HG03521 (cell line): ENCODE measurements around the gene ROBO3.
A peak's percentile ranks its signal among the peaks of the same experiment; 100 is the strongest.

ENCODE experiments used
- ATAC-seq: cut with Tn5 transposase; IDR thresholded peaks from one replicate; pipeline ENCODE4 v1.9.1; 2021; ENCODE audit warnings: mild to moderate bottlenecking, moderate library complexity; ENCODE audit not compliant: unreplicated experiment

ROBO3 gene

GRCh38 chr11:124917115-124917637 lies 51.9 kb downstream of the ROBO3 start:
- no peak for ATAC-seq

- no peak for ATAC-seq
These were observed 53.7 kb downstream of the ROBO3 start, which contains the start of gene HEPN1 for GRCh38 chr11:124918950-124919349. TSS of gene HEPN1 (plus strand) at chr11:124919250.

- no peak for ATAC-seq
These were observed 54.7 kb downstream of the ROBO3 start for GRCh38 chr11:124919898-124920297.

- no peak for ATAC-seq
These were observed 55.1 kb downstream of the ROBO3 start for GRCh38 chr11:124920356-124920755.

GRCh38 chr11:124920870-124921609 lies 55.8 kb downstream of the ROBO3 start:
- ATAC-seq: no peak

- no peak for ATAC-seq
These were observed 57.6 kb downstream of the ROBO3 start for GRCh38 chr11:124922831-124923230.

- ATAC-seq: no peak
These were observed 58.1 kb downstream of the ROBO3 start for GRCh38 chr11:124923296-124923695.

- ATAC-seq: no peak
These were observed 63.9 kb downstream of the ROBO3 start for GRCh38 chr11:124928942-124929665.

GRCh38 chr11:124930799-124931198 lies 65.6 kb downstream of the ROBO3 start:
- ATAC-seq: peak; percentile 91
